Adipocyte (in vitro differentiated cells): ENCODE results near the gene WNT8A.

ENCODE experiments used
- DNase-seq: peaks from one replicate; pipeline ENCODE4 v3.0.0-alpha.2; 2015; ENCODE audit warnings: low read depth
- H3K27me3 ChIP-seq: replicated peaks from 2 replicates; pipeline ENCODE4 v1.7.0; 2013; ENCODE audit warnings: mild to moderate bottlenecking, low read length, moderate library complexity; ENCODE audit not compliant: control insufficient read depth, insufficient read depth
- H3K36me3 ChIP-seq: 2 replicates; pipeline ENCODE4 v1.7.0; 2013; ENCODE audit warnings: low read length, mild to moderate bottlenecking, moderate library complexity; ENCODE audit not compliant: control insufficient read depth, insufficient read depth, severe bottlenecking
- H3K4me1 ChIP-seq: 2 replicates; pipeline ENCODE4 v1.7.0; 2013; ENCODE audit warnings: mild to moderate bottlenecking, low read length, moderate library complexity; ENCODE audit not compliant: control insufficient read depth, insufficient read depth
- H3K4me3 ChIP-seq: 2 replicates; pipeline ENCODE4 v1.7.0; 2013; ENCODE audit warnings: mild to moderate bottlenecking, low read length, moderate library complexity
- H3K9ac ChIP-seq: 2 replicates; pipeline ENCODE4 v1.7.0; 2013; ENCODE audit warnings: mild to moderate bottlenecking, low read length, moderate library complexity
- H3K9me3 ChIP-seq: 2 replicates; pipeline ENCODE4 v1.7.0; 2013; ENCODE audit warnings: mild to moderate bottlenecking, low read length, moderate library complexity; ENCODE audit not compliant: control insufficient read depth

WNT8A gene

GRCh38 chr5:138111181-138111580 lies 27.3 kb downstream of the WNT8A start:
- H3K27me3 ChIP-seq: no peaks in the 10 kb centered on the region
- DNase-seq: no peak
- no peak overlapping the region for H3K4me3 ChIP-seq
- no peaks in the 10 kb centered on the region for H3K4me1 ChIP-seq
- H3K9me3 ChIP-seq: no peaks in the 10 kb centered on the region
- no peaks in the 10 kb centered on the region for H3K36me3 ChIP-seq
- H3K9ac ChIP-seq: no peak overlapping the region

- Histone ChIP-seq H3K36me3 (no peaks in the 10 kb centered on the region), H3K9me3 (no peaks in the 10 kb centered on the region), H3K4me3 (no peak overlapping the region), H3K9ac (no peak overlapping the region), H3K27me3 (no peaks in the 10 kb centered on the region), H3K4me1 (no peaks in the 10 kb centered on the region)
- DNase-seq: peak; percentile 12
Observed at GRCh38 chr5:138111937-138112336, 28.1 kb downstream of the WNT8A start.

DNA sequence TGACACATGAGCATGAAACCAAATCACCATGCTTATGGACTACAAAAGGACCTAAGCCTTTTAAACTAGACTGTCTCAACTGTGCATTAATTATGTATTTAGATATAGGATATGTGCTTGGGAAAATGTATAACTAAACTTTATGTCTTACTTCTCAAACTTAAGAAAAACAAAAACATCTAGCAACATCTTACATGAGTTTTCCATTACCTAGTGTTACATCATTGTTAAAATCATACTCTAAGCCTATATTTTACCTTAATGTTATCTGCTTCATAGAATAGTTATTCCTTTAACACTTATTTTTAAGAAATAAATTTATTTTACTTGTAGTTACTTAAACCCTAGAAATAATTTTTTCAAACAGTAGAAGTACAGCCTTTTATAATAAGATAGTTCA lies 31.4 kb downstream of the WNT8A start:
- no peaks in the 10 kb centered on the region for H3K9me3 ChIP-seq
- no peaks in the 10 kb centered on the region for H3K36me3 ChIP-seq
- H3K4me1 ChIP-seq: no peaks in the 10 kb centered on the region
- H3K4me3 ChIP-seq: no peak overlapping the region
- H3K9ac ChIP-seq: no peak overlapping the region
- no peaks in the 10 kb centered on the region for H3K27me3 ChIP-seq
- no peak for DNase-seq

- Histone ChIP-seq H3K36me3 (no peaks in the 10 kb centered on the region), H3K27me3 (no peaks in the 10 kb centered on the region), H3K9ac (no peak overlapping the region), H3K4me1 (no peaks in the 10 kb centered on the region), H3K9me3 (no peaks in the 10 kb centered on the region), H3K4me3 (no peak overlapping the region)
- no peak for DNase-seq
Observed at GRCh38 chr5:138128334-138128733, 44.5 kb downstream of the WNT8A start.

DNA sequence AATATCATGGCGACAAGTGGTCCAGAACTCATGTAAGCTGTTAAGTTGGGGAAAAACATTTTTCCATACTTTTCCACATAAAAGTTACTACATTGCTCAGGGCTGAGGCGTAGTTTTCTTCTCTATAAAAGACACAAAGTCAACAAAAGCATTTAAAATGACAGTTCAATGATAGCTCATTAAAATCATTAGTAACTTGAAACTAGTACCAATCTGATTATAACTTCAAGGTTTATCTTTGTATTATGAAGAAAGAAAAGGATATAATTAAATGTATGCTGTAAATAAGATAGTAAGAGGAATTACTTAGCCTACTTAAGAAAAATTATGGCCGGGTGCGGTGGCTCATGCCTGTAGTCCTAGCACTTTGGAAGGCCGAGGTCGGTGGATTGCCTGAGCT lies 45.5 kb downstream of the WNT8A start:
- Histone ChIP-seq H3K36me3 (no peaks in the 10 kb centered on the region), H3K4me3 (no peak overlapping the region), H3K9ac (no peak overlapping the region), H3K9me3 (no peaks in the 10 kb centered on the region), H3K27me3 (no peaks in the 10 kb centered on the region), H3K4me1 (no peaks in the 10 kb centered on the region)
- DNase-seq: no peak

GRCh38 chr5:138132543-138132942 lies 48.7 kb downstream of the WNT8A start:
- Histone ChIP-seq H3K27me3 (no peaks in the 10 kb centered on the region), H3K9me3 (no peaks in the 10 kb centered on the region), H3K9ac (no peak overlapping the region), H3K4me1 (no peaks in the 10 kb centered on the region), H3K4me3 (no peak overlapping the region), H3K36me3 (no peaks in the 10 kb centered on the region)
- no peak for DNase-seq

DNA sequence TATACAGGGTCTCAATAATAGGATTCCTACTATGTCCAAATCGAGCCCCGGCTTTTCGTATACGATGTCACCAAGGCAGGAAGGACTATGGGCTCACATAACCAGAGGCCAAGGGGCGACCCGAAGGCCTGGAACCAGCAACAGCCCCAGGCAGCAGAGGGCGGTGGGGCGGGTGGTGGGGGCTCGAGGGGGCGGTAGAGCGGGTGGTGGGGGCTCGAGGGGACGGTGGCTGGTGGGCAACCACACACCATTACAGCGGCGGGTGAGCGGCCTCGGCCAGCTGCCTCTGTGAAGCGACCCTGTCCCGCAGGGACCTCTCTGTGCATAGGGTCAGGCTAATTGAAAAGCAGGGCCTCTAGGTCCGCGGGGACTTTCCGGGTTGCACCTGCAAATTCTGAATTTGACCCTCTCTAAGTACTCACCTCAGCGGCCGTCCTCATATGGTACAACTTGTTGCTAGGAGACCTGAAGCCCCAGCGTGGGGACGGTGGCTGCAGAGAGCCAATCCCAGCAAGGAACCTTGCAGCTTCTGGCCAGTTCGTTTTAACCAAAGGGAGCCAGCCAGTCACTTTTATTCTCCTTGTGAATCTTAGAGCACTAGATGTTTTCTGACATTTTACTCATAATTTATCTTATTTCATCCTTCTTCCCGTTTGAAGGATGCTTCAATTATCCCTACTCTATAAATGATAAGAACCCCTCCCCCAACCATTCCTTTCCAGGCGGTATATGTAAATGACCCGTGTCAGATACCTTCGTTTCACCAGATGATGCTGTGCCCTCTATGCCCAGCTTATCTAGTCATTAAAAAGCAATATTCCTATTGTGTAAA lies 55.3 kb downstream of the WNT8A start, which contains the start of gene NME5:
TSS of gene NME5 (minus strand) at position 480 of the 832 bp plus-strand sequence. CDS start 648 bp downstream, outside the sequence.
- peak; percentile 56 for DNase-seq
- H3K4me3 ChIP-seq: peak within 1 kb of the TSS; percentile 85

DNA sequence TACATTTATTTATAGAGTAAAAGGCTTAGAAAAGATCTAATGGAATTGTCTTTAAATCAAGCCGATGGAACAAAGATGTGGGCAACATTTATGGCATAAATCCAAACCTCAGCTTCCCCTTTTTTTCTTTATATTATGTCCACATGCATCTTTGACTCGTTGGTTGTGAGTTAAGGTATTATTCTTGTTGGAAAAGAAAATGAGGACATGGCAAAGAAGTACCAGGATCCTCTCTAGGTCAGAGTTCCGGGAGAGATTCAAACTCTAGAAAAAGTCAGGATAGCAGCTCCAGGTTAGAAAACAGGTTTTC lies 55.9 kb downstream of the WNT8A start:
- Histone ChIP-seq H3K4me3 (peak overlapping the region; percentile 85), H3K9ac (no peak overlapping the region), H3K27me3 (no peaks in the 10 kb centered on the region), H3K9me3 (no peaks in the 10 kb centered on the region), H3K36me3 (no peaks in the 10 kb centered on the region), H3K4me1 (no peaks in the 10 kb centered on the region)
- no peak for DNase-seq

More for the DNA sequence above, 55.3 kb downstream of the WNT8A start, which contains the start of gene NME5:
- no peaks in the 10 kb centered on the region for H3K9me3 ChIP-seq
- no peaks in the 10 kb centered on the region for H3K27me3 ChIP-seq
- no peaks in the 10 kb centered on the region for H3K36me3 ChIP-seq
- no peaks in the 10 kb centered on the region for H3K4me1 ChIP-seq
- peak within 1 kb of the TSS; percentile 79 for H3K9ac ChIP-seq

- Histone ChIP-seq H3K4me1 (no peaks in the 10 kb centered on the region), H3K36me3 (no peaks in the 10 kb centered on the region), H3K9me3 (no peaks in the 10 kb centered on the region), H3K4me3 (no peak overlapping the region), H3K27me3 (no peaks in the 10 kb centered on the region), H3K9ac (no peak overlapping the region)
- DNase-seq: no peak
Observed at GRCh38 chr5:138140268-138140667, 56.4 kb downstream of the WNT8A start.
